ENCODE measurements around the gene SHOX. TPM values are rescaled to one million over a fixed set of nuclear protein-coding genes. Genes with fewer than 3 reads are reported as not detected.

Gene SHOX
- total RNA-seq, 1 donor from 2014 or later = 3.1 TPM

- Histone ChIP-seq H3K36me3 (ENCODE audit: control insufficient read depth in 3 of 3, insufficient read depth in 3 of 3, low read length in 3 of 3) (no peaks in the 10 kb centered on the region), H3K9ac (ENCODE audit: low read depth in 1 of 3, low read length in 3 of 3) (no peak overlapping the region), H3K27ac (ENCODE audit: low read depth, low read length) (no peak overlapping the region), H3K4me3 (ENCODE audit: low read length in 3 of 3) (no peak overlapping the region), H3K4me1 (ENCODE audit: control insufficient read depth in 3 of 3, insufficient read depth in 3 of 3, low read length in 3 of 3) (no peaks in the 10 kb centered on the region), H3K9me3 (ENCODE audit: control insufficient read depth in 3 of 3, low read length in 3 of 3) (peaks cover 0 to 4% (median 3%) of the 10 kb centered on the region in 3 donors), H3K27me3 (ENCODE audit: control insufficient read depth in 3 of 3, insufficient read depth in 3 of 3, low read length in 3 of 3) (no peaks in the 10 kb centered on the region)
Measured at GRCh38 chrX:680062-680461, 49.5 kb downstream of the SHOX start.

DNA sequence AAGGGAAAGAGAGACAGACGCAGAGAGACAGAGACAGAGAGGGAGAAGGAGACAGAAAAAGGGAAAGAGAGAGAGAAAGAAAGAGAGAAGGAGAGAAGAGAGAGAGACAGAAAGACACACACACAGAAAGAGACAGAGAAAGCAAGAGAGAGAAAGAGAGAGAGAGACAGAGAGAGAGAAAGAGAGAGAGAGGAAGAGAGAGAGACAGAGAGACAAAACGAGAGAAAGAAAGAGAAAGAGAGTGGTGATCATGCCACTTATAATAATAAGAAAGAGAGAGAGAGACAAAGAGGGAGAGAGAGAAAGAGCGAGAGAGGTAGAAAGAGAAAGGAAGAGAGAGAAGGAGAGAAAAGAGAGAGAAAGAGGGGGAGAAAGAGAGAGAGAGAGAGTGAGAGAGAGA lies 51.4 kb downstream of the SHOX start:
- Histone ChIP-seq H3K4me1 (ENCODE audit: control insufficient read depth in 3 of 3, insufficient read depth in 3 of 3, low read length in 3 of 3) (no peaks in the 10 kb centered on the region), H3K27me3 (ENCODE audit: control insufficient read depth in 3 of 3, insufficient read depth in 3 of 3, low read length in 3 of 3) (no peaks in the 10 kb centered on the region), H3K27ac (ENCODE audit: low read depth, low read length) (no peak overlapping the region), H3K4me3 (ENCODE audit: low read length in 3 of 3) (no peak overlapping the region), H3K36me3 (ENCODE audit: control insufficient read depth in 3 of 3, insufficient read depth in 3 of 3, low read length in 3 of 3) (no peaks in the 10 kb centered on the region), H3K9me3 (ENCODE audit: control insufficient read depth in 3 of 3, low read length in 3 of 3) (peaks cover 0 to 4% (median 3%) of the 10 kb centered on the region in 3 donors), H3K9ac (ENCODE audit: low read depth in 1 of 3, low read length in 3 of 3) (no peak overlapping the region)

DNA sequence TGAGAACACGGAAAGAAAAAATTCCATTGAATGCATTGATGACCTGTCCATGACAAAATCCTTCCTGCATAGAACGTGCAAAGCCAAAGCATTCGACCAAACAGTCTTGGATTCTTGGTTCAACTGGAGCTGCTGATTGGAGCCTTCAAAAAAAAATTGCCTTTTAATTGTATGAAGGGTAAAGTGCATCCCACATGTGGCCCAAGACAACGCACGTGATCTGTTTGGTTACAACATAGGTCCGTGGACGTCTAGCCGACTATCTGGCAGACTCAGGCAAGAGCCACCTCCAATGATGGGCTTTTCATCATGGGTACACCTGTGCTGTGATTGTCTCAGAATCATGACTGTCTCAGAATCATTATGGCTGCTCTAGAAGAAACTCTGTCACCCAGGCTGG lies 52.3 kb downstream of the SHOX start:
- Histone ChIP-seq H3K27me3 (ENCODE audit: control insufficient read depth in 3 of 3, insufficient read depth in 3 of 3, low read length in 3 of 3) (no peaks in the 10 kb centered on the region), H3K36me3 (ENCODE audit: control insufficient read depth in 3 of 3, insufficient read depth in 3 of 3, low read length in 3 of 3) (no peaks in the 10 kb centered on the region), H3K27ac (ENCODE audit: low read depth, low read length) (no peak overlapping the region), H3K9ac (ENCODE audit: low read depth in 1 of 3, low read length in 3 of 3) (no peak overlapping the region), H3K4me1 (ENCODE audit: control insufficient read depth in 3 of 3, insufficient read depth in 3 of 3, low read length in 3 of 3) (no peaks in the 10 kb centered on the region), H3K9me3 (ENCODE audit: control insufficient read depth in 3 of 3, low read length in 3 of 3) (peaks cover 0 to 4% (median 3%) of the 10 kb centered on the region in 3 donors), H3K4me3 (ENCODE audit: low read length in 3 of 3) (no peak overlapping the region)

DNA sequence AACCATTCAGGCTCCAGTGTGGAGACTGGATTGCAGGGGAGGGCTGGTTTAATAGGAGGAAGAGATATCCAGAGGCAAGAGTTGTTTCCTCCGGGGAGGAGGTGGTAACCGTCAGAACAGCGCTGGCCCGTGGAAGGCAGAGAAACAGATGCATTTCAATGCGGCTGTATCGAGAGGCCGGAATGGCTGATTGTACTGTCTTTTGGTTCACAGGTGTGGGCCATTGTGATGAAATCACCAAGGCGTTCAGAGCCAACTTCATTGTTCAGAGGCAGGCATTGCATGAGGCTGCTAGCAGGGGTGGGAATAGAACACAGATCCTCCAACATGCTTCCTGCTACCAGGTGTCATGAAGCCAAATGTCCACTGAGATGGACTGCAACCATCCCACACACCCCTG lies 53.0 kb downstream of the SHOX start:
- no peak overlapping the region for H3K9ac ChIP-seq (ENCODE audit: low read depth in 1 of 3, low read length in 3 of 3)
- H3K27me3 ChIP-seq (ENCODE audit: control insufficient read depth in 3 of 3, insufficient read depth in 3 of 3, low read length in 3 of 3) = no peaks in the 10 kb centered on the region
- no peak overlapping the region for H3K27ac ChIP-seq (ENCODE audit: low read depth, low read length)
- H3K4me1 ChIP-seq (ENCODE audit: control insufficient read depth in 3 of 3, insufficient read depth in 3 of 3, low read length in 3 of 3) = no peaks in the 10 kb centered on the region
- H3K36me3 ChIP-seq (ENCODE audit: control insufficient read depth in 3 of 3, insufficient read depth in 3 of 3, low read length in 3 of 3) = no peaks in the 10 kb centered on the region
- H3K9me3 ChIP-seq (ENCODE audit: control insufficient read depth in 3 of 3, low read length in 3 of 3) = peaks cover 0 to 4% (median 3%) of the 10 kb centered on the region in 3 donors
- no peak overlapping the region for H3K4me3 ChIP-seq (ENCODE audit: low read length in 3 of 3)

GRCh38 chrX:685120-686032 lies 54.8 kb downstream of the SHOX start:
- Histone ChIP-seq H3K9ac (ENCODE audit: low read depth in 1 of 3, low read length in 3 of 3) (no peak overlapping the region), H3K4me1 (ENCODE audit: control insufficient read depth in 3 of 3, insufficient read depth in 3 of 3, low read length in 3 of 3) (no peaks in the 10 kb centered on the region), H3K27ac (ENCODE audit: low read depth, low read length) (no peak overlapping the region), H3K27me3 (ENCODE audit: control insufficient read depth in 3 of 3, insufficient read depth in 3 of 3, low read length in 3 of 3) (no peaks in the 10 kb centered on the region), H3K9me3 (ENCODE audit: control insufficient read depth in 3 of 3, low read length in 3 of 3) (peaks cover 0 to 3% (median 0%) of the 10 kb centered on the region in 3 donors), H3K4me3 (ENCODE audit: low read length in 3 of 3) (no peak overlapping the region), H3K36me3 (ENCODE audit: control insufficient read depth in 3 of 3, insufficient read depth in 3 of 3, low read length in 3 of 3) (no peaks in the 10 kb centered on the region)

DNA sequence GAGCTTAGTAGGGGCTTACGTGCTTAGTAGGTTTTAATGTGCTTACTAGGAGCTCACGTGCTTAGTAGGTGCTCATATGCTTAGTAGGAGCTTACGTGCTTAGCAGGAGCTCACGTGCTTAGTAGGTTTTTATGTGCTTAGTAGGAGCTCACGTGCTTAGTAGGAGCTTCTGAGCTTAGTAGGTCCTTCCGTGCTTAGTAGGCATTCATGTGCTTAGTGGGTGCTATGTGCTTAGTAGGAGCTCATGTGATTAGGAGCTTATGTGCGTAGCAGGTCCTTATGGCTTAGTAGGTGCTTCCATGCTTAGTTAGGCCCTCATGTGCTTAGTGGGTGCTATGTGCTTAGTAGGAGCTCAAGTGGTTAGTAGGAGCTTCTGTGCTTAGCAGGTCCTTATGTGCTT lies 59.4 kb downstream of the SHOX start:
- H3K9me3 ChIP-seq (ENCODE audit: control insufficient read depth in 3 of 3, low read length in 3 of 3) = peaks cover 0 to 3% (median 2%) of the 10 kb centered on the region in 3 donors
- H3K27ac ChIP-seq (ENCODE audit: low read depth, low read length) = no peak overlapping the region
- no peak overlapping the region for H3K9ac ChIP-seq (ENCODE audit: low read depth in 1 of 3, low read length in 3 of 3)
- no peaks in the 10 kb centered on the region for H3K36me3 ChIP-seq (ENCODE audit: control insufficient read depth in 3 of 3, insufficient read depth in 3 of 3, low read length in 3 of 3)
- no peak overlapping the region for H3K4me3 ChIP-seq (ENCODE audit: low read length in 3 of 3)
- no peaks in the 10 kb centered on the region for H3K27me3 ChIP-seq (ENCODE audit: control insufficient read depth in 3 of 3, insufficient read depth in 3 of 3, low read length in 3 of 3)
- no peaks in the 10 kb centered on the region for H3K4me1 ChIP-seq (ENCODE audit: control insufficient read depth in 3 of 3, insufficient read depth in 3 of 3, low read length in 3 of 3)

GRCh38 chrX:694800-695199 lies 64.2 kb downstream of the SHOX start:
- H3K4me3 ChIP-seq (ENCODE audit: low read length in 3 of 3) = no peak overlapping the region
- no peaks in the 10 kb centered on the region for H3K36me3 ChIP-seq (ENCODE audit: control insufficient read depth in 3 of 3, insufficient read depth in 3 of 3, low read length in 3 of 3)
- no peaks in the 10 kb centered on the region for H3K4me1 ChIP-seq (ENCODE audit: control insufficient read depth in 3 of 3, insufficient read depth in 3 of 3, low read length in 3 of 3)
- peaks cover 0 to 3% (median 2%) of the 10 kb centered on the region in 3 donors for H3K9me3 ChIP-seq (ENCODE audit: control insufficient read depth in 3 of 3, low read length in 3 of 3)
- no peak overlapping the region for H3K27ac ChIP-seq (ENCODE audit: low read depth, low read length)
- H3K27me3 ChIP-seq (ENCODE audit: control insufficient read depth in 3 of 3, insufficient read depth in 3 of 3, low read length in 3 of 3) = no peaks in the 10 kb centered on the region
- H3K9ac ChIP-seq (ENCODE audit: low read depth in 1 of 3, low read length in 3 of 3) = no peak overlapping the region

DNA sequence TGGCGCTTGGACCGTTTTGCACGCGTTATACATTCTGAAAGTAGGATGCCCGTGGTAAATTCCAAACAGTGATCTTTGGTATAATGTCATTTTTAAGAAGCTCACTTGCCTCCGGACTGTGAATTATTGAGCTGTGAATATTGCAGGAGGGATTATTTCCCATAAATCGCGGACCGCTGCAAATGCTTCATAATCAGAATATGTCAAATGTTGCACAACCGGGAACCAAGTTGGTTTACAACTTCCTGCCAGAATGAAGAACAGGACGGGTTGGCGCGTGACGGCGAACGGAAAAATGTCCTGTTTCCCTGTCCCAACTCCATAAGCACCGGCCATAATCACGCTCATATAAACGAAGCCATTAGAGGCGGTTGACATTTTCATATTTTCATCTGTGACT lies 67.6 kb downstream of the SHOX start:
- Histone ChIP-seq H3K4me1 (ENCODE audit: control insufficient read depth in 3 of 3, insufficient read depth in 3 of 3, low read length in 3 of 3) (no peaks in the 10 kb centered on the region), H3K36me3 (ENCODE audit: control insufficient read depth in 3 of 3, insufficient read depth in 3 of 3, low read length in 3 of 3) (no peaks in the 10 kb centered on the region), H3K27ac (ENCODE audit: low read depth, low read length) (no peak overlapping the region), H3K9ac (ENCODE audit: low read depth in 1 of 3, low read length in 3 of 3) (no peak overlapping the region), H3K27me3 (ENCODE audit: control insufficient read depth in 3 of 3, insufficient read depth in 3 of 3, low read length in 3 of 3) (no peaks in the 10 kb centered on the region), H3K9me3 (ENCODE audit: control insufficient read depth in 3 of 3, low read length in 3 of 3) (peaks cover 0 to 4% (median 0%) of the 10 kb centered on the region in 3 donors), H3K4me3 (ENCODE audit: low read length in 3 of 3) (no peak overlapping the region)

DNA sequence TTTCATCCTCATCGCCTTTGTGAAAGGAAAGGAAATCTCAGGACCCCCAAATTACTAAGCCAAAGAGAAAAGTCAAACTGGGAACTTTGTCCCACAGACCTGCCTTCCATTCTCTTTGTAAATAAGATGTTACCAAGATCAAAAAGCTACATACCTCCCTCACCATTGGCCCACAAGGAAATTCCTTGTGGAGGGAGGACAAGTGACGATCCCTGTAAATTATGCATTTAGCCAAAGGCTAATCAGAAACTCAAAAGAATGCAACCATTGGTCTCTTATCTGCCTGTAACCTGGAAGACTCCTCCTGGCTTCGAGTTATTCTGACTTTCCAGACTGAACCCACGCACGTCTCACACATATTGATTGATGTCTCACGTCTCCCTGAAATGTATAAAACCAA lies 70.3 kb downstream of the SHOX start:
- H3K9me3 ChIP-seq (ENCODE audit: control insufficient read depth in 3 of 3, low read length in 3 of 3) = peaks cover 2 to 3% (median 2%) of the 10 kb centered on the region in 3 donors

DNA sequence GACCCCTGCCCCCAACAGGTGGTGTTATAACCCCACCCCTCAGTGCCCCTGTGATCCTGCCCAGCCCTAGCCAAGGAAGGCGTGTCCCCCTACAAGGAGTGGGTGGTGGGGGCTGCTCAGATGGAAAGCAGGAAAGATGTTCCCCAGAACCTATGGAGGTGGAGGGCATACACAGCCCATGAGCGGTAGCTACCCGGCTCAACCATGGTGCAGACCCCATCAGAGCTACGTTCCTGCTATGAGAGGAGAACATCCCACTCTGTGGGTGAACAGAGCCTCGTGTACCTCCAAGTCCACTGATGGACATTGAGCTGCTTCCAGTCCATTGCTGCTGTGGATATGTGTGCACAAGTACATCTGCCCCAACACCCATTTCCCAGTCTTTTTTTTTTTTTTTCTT lies 71.1 kb downstream of the SHOX start:
- Histone ChIP-seq H3K9ac (ENCODE audit: low read depth in 1 of 3, low read length in 3 of 3) (no peak overlapping the region), H3K9me3 (ENCODE audit: control insufficient read depth in 3 of 3, low read length in 3 of 3) (peaks cover 2 to 3% (median 2%) of the 10 kb centered on the region in 3 donors), H3K4me3 (ENCODE audit: low read length in 3 of 3) (no peak overlapping the region), H3K4me1 (ENCODE audit: control insufficient read depth in 3 of 3, insufficient read depth in 3 of 3, low read length in 3 of 3) (no peaks in the 10 kb centered on the region), H3K27me3 (ENCODE audit: control insufficient read depth in 3 of 3, insufficient read depth in 3 of 3, low read length in 3 of 3) (no peaks in the 10 kb centered on the region), H3K36me3 (ENCODE audit: control insufficient read depth in 3 of 3, insufficient read depth in 3 of 3, low read length in 3 of 3) (no peaks in the 10 kb centered on the region), H3K27ac (ENCODE audit: low read depth, low read length) (no peak overlapping the region)

More for the DNA sequence above, 70.3 kb downstream of the SHOX start:
- Histone ChIP-seq H3K9ac (ENCODE audit: low read depth in 1 of 3, low read length in 3 of 3) (no peak overlapping the region), H3K4me1 (ENCODE audit: control insufficient read depth in 3 of 3, insufficient read depth in 3 of 3, low read length in 3 of 3) (no peaks in the 10 kb centered on the region), H3K27ac (ENCODE audit: low read depth, low read length) (no peak overlapping the region), H3K4me3 (ENCODE audit: low read length in 3 of 3) (no peak overlapping the region), H3K27me3 (ENCODE audit: control insufficient read depth in 3 of 3, insufficient read depth in 3 of 3, low read length in 3 of 3) (no peaks in the 10 kb centered on the region), H3K36me3 (ENCODE audit: control insufficient read depth in 3 of 3, insufficient read depth in 3 of 3, low read length in 3 of 3) (no peaks in the 10 kb centered on the region)

Data from skeletal muscle tissue (tissue), 4 donors.